ENCODE results near the gene SMARCA4. TPM values are rescaled to one million over a fixed set of nuclear protein-coding genes. Genes with fewer than 3 reads are reported as not detected.
A peak's percentile ranks its signal among the peaks of the same experiment; 100 is the strongest.

The SMARCA4 gene
- total and polyA plus RNA-seq, 2 donors from 2014 or later = 59.8 to 124 TPM

GRCh38 chr19:10964903-10965302 is 4.1 kb downstream of the SMARCA4 start:
- peaks cover 2 to 22% (median 10%) of the 10 kb centered on the region in 3 donors for H3K4me1 ChIP-seq (ENCODE audit: control insufficient read depth in 2 of 3, insufficient read depth in 2 of 3, low read depth in 1 of 3, low read length in 3 of 3)
- H3K4me3 ChIP-seq (ENCODE audit: low read length in 3 of 3) = no peak overlapping the region
- H3K36me3 ChIP-seq (ENCODE audit: control insufficient read depth in 2 of 3, insufficient read depth in 3 of 3, low read length in 3 of 3) = peaks cover 0 to 3% (median 0%) of the 10 kb centered on the region in 3 donors
- H3K9me3 ChIP-seq (ENCODE audit: control insufficient read depth in 2 of 3, insufficient read depth in 1 of 3, low read length in 3 of 3) = no peaks in the 10 kb centered on the region
- no peak overlapping the region for H3K9ac ChIP-seq (ENCODE audit: low read length in 3 of 3)
- DNase-seq (no peak), FAIRE-seq (no peak)
- no peak overlapping the region for H3K27ac ChIP-seq (ENCODE audit: low read depth in 2 of 2, low read length in 2 of 2)
- intact Hi-C loops (cut with DNase I) = no loop called here
- no peak for TF ChIP-seq CTCF (IDR thresholded peaks at IDR 0.05; ENCODE audit: borderline replicate concordance, extremely low read depth, insufficient read depth)
- no peaks in the 10 kb centered on the region for H3K27me3 ChIP-seq (ENCODE audit: control insufficient read depth, insufficient read depth, low read length)

GRCh38 chr19:10965398-10965797 is 4.6 kb downstream of the SMARCA4 start:
- H3K27me3 ChIP-seq (ENCODE audit: control insufficient read depth, insufficient read depth, low read length) = no peaks in the 10 kb centered on the region
- H3K36me3 ChIP-seq (ENCODE audit: control insufficient read depth in 2 of 3, insufficient read depth in 3 of 3, low read length in 3 of 3) = peaks cover 0 to 3% (median 0%) of the 10 kb centered on the region in 3 donors
- H3K4me3 ChIP-seq (ENCODE audit: low read length in 3 of 3) = no peak overlapping the region
- intact Hi-C loops (cut with DNase I) = no loop called here
- H3K27ac ChIP-seq (ENCODE audit: low read depth in 2 of 2, low read length in 2 of 2) = no peak overlapping the region
- TF ChIP-seq CTCF (IDR thresholded peaks at IDR 0.05; ENCODE audit: borderline replicate concordance, extremely low read depth, insufficient read depth) = no peak
- no peak overlapping the region for H3K9ac ChIP-seq (ENCODE audit: low read length in 3 of 3)
- DNase-seq (no peak), FAIRE-seq (no peak)
- H3K4me1 ChIP-seq (ENCODE audit: control insufficient read depth in 2 of 3, insufficient read depth in 2 of 3, low read depth in 1 of 3, low read length in 3 of 3) = peaks cover 2 to 22% (median 10%) of the 10 kb centered on the region in 3 donors
- no peaks in the 10 kb centered on the region for H3K9me3 ChIP-seq (ENCODE audit: control insufficient read depth in 2 of 3, insufficient read depth in 1 of 3, low read length in 3 of 3)

GRCh38 chr19:10966809-10967208 is 6.0 kb downstream of the SMARCA4 start:
- no peak for FAIRE-seq
- Histone ChIP-seq H3K9me3 (ENCODE audit: control insufficient read depth in 2 of 3, insufficient read depth in 1 of 3, low read length in 3 of 3) (no peaks in the 10 kb centered on the region), H3K4me3 (ENCODE audit: low read length in 3 of 3) (no peak overlapping the region), H3K27me3 (ENCODE audit: control insufficient read depth, insufficient read depth, low read length) (no peaks in the 10 kb centered on the region), H3K36me3 (ENCODE audit: control insufficient read depth in 2 of 3, insufficient read depth in 3 of 3, low read length in 3 of 3) (peaks cover 0 to 3% (median 0%) of the 10 kb centered on the region in 3 donors), H3K9ac (ENCODE audit: low read length in 3 of 3) (no peak overlapping the region), H3K4me1 (ENCODE audit: control insufficient read depth in 2 of 3, insufficient read depth in 2 of 3, low read depth in 1 of 3, low read length in 3 of 3) (peaks cover 2 to 22% (median 10%) of the 10 kb centered on the region in 3 donors), H3K27ac (ENCODE audit: low read depth in 2 of 2, low read length in 2 of 2) (no peak overlapping the region)
- TF ChIP-seq CTCF (IDR thresholded peaks at IDR 0.05; ENCODE audit: borderline replicate concordance, extremely low read depth, insufficient read depth) = no peak
- peak in 1 of 5 donors; percentile 19 for DNase-seq
- intact Hi-C loops (cut with DNase I) = no loop called here

Data from kidney (tissue), 14 donors.